Stimulated activated CD4-positive, alpha-beta T cell treated with anti-CD3 and anti-CD28 coated beads, Interleukin-4, amount 100 ng/mL, for 4 hours (primary cell): Measurements from ENCODE around the gene APLN.

Source experiments
- DNase-seq, 2 experiments: peaks; one replicate each; pipeline ENCODE4 v3.0.0-alpha.2; 2020

The APLN gene

GRCh38 chrX:129654652-129655546, at the start of gene APLN:
Gene APLN (minus strand): TSS chrX:129654956. CDS start chrX:129654630, 326 bp downstream.
- DNase-seq: peak in 1 of 2 experiments; percentile 6

GRCh38 chrX:129704491-129704890, 49.7 kb upstream of the APLN start:
- no peak for DNase-seq

GRCh38 chrX:129701624-129702069, 46.9 kb upstream of the APLN start:
- DNase-seq: no peak

- DNase-seq: no peak
Measured at GRCh38 chrX:129700536-129700935, 45.8 kb upstream of the APLN start.

- DNase-seq: no peak
Measured at GRCh38 chrX:129698150-129698549, 43.4 kb upstream of the APLN start.

- DNase-seq: no peak
Measured at GRCh38 chrX:129697204-129697829, 42.6 kb upstream of the APLN start.

GRCh38 chrX:129696463-129697155, 41.9 kb upstream of the APLN start:
- DNase-seq: no peak

- DNase-seq: no peak
Measured at GRCh38 chrX:129695937-129696336, 41.2 kb upstream of the APLN start.

- DNase-seq: no peak
Measured at GRCh38 chrX:129695535-129695934, 40.8 kb upstream of the APLN start.

- no peak for DNase-seq
Measured at GRCh38 chrX:129694805-129695204, 40.0 kb upstream of the APLN start.

- no peak for DNase-seq
Measured at GRCh38 chrX:129693354-129693753, 38.6 kb upstream of the APLN start.

GRCh38 chrX:129690435-129690834, 35.7 kb upstream of the APLN start:
- DNase-seq: no peak

GRCh38 chrX:129689796-129690195, 35.0 kb upstream of the APLN start:
- DNase-seq: no peak

GRCh38 chrX:129688097-129688496, 33.3 kb upstream of the APLN start:
- no peak for DNase-seq

GRCh38 chrX:129686422-129686948, 31.7 kb upstream of the APLN start:
- DNase-seq: no peak

GRCh38 chrX:129682979-129683378, 28.2 kb upstream of the APLN start:
- DNase-seq: no peak

GRCh38 chrX:129679901-129680300, 25.1 kb upstream of the APLN start:
- no peak for DNase-seq

- DNase-seq: peak; percentile 5 to 30
Measured at GRCh38 chrX:129678614-129679195, 23.9 kb upstream of the APLN start.

- DNase-seq: no peak
Measured at GRCh38 chrX:129667412-129667811, 12.7 kb upstream of the APLN start.

GRCh38 chrX:129665916-129666644, 11.3 kb upstream of the APLN start:
- DNase-seq: no peak

- DNase-seq: no peak
Measured at GRCh38 chrX:129663171-129663570, 8.4 kb upstream of the APLN start.

GRCh38 chrX:129661369-129661768, 6.6 kb upstream of the APLN start:
- DNase-seq: no peak
